Measurements from ENCODE around the gene TGFB2. TPM values are rescaled to one million over a fixed set of nuclear protein-coding genes. Genes with fewer than 3 reads are reported as not detected.

Gene TGFB2
- total RNA-seq, 2 experiments from 2014 or later, result not detected

DNA sequence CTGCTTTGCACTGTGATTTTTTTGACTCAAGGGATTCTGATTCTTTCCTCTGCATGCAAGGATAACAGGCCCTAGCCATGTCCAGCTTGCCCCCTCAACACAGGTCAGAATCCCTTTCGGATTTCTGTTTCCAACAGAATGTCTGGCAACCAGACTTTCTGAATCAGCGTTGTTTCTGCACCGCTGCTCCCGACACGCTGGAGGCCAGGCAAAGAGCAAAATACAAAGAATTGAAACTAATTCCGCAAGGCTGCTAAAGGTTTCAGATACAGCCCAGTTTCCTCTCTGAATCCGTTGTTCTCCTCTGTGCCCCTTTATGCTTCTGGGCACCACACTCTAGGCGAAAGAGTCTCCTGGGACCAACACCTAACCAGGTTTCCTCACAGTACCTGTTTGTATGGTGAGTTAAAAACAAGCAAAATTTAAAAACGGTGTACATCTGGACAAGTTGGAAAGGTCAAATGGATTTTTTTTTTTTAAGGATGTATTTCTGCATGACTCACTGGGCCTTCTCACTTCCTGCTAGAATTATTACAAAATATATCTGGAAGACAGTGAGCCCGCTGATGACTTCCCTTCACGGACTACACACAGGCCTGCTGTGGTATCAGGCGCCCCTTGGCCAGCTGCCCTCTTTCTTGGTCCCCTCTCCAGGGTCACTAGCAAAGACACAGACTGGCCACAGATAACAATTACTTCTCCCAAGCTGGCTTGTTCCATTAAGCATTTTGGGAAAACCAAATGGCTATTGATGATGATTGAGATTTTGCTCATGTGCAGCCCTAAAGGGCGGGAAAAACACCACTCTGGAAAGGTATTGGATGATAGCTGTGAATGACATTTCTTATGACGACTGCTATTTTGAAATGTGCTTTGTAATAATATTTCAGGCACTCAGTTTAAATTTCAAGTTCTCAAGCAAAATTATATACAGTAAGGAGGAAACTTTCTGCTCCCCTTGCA, 118.3 kb downstream of the TGFB2 start:
- H3K9me3 Mint-ChIP-seq (ENCODE audit: low read depth), result no peaks in the 10 kb centered on the region
- ATAC-seq (no peak), DNase-seq (no peak)
- no peaks in the 10 kb centered on the region for H3K36me3 Mint-ChIP-seq
- no peak overlapping the region for H3K4me3 Mint-ChIP-seq
- H3K27me3 Mint-ChIP-seq, result no peaks in the 10 kb centered on the region
- CTCF ChIA-PET, result no interaction called here
- no peaks in the 10 kb centered on the region for H3K4me1 Mint-ChIP-seq
- no peak overlapping the region for H3K27ac Mint-ChIP-seq

DNA sequence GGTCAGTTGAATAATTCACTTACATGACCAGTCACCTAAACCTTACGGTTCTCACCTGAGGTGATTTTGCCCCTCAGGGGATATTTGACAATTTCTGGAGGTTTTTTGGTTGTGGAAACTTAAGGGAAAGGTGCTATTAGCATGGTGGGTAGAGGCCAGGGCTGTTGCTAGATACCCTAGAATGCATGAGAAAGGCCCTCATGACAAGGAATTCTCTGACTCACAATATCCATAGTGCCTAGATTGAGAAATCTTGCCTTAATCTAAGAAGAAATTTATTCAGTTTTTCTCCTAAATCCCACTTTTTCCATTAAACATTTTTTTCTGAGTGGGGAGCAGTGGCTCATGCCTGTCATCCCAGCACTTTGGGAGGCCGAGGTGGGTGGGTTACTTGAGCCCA, 119.7 kb downstream of the TGFB2 start:
- no peak for DNase-seq
- H3K4me1 Mint-ChIP-seq, result no peaks in the 10 kb centered on the region
- H3K27ac Mint-ChIP-seq, result no peak overlapping the region
- H3K9me3 Mint-ChIP-seq (ENCODE audit: low read depth), result no peaks in the 10 kb centered on the region
- no peak overlapping the region for H3K4me3 Mint-ChIP-seq
- CTCF ChIA-PET, result no interaction called here
- no peaks in the 10 kb centered on the region for H3K27me3 Mint-ChIP-seq
- no peak for ATAC-seq
- no peaks in the 10 kb centered on the region for H3K36me3 Mint-ChIP-seq

DNA sequence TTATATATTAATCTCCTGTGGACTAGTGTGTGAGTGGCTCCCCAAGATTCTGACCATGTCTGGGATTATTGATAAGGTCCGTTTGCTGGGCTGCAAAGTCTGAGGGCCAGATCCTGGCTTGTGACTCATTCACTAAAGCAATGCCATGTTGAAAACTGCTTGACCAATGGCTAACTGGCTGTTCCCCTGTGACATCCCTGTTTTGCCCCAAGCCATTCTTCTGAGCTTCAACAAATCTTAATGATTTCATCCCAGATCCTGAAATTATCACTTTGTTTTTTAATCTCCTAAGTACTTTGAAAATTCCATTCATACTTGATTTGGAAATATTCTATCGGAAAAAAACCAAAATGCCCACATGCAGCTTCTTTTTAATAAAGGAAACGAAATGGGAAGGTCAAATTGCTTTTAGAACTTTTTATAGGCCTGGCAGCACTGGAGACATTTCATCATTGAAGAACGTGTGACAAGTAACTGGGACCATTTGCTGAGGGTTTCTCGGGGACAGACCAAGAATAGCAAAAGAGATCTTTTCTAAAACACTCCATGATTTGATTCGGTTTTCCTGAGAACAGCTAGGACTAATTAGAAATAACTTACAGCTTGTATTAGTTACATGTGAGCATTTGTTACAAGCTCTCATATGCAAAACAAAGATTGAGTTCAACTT, 121.3 kb downstream of the TGFB2 start:
- CTCF ChIA-PET, result no interaction called here

DNA sequence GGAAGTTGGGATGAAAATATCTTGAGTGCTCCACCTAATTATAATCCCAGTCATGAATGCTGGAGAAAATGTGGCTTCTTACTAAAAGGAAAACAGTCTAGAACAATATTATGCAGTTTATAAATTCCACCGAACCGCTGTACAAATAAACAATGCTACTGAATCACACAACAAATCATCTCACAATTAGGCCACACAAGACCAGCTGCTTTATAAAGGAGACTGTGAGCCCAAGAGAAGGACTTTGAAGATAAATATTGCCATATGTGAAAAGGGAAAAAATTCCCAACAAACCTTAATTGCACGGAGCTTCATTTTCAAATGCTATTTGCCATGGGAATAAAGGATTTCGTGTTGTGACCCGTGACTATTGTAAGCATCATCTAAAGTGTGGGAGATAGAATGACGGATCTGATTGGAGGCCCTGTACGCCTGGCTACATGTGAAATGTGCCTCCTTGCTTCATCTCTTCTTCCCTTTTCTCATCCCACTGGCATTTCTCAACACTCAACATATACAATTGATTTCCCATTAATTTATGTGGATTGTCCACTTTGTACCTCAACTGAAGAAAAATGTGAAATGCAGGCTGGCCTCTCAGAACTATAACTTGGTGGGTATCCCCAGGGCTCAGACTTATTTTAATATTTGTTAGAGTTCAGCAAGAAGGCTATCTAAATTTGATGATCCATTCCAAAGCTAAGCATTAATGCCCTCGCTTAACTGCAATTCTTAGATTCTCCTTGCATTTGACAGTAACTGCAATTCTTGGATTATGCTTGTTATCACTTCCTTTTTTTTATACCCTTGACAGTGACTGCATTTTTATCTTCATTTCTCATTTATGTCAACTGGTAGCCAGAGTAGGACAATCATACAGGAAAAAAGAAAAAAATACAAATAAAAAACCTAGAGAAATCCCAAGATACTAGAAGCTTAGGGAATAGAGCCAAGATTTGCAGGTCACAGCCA, 122.3 kb downstream of the TGFB2 start:
- no peaks in the 10 kb centered on the region for H3K9me3 Mint-ChIP-seq (ENCODE audit: low read depth)
- no peaks in the 10 kb centered on the region for H3K4me1 Mint-ChIP-seq
- no peaks in the 10 kb centered on the region for H3K36me3 Mint-ChIP-seq
- ATAC-seq (no peak), DNase-seq (no peak)
- H3K4me3 Mint-ChIP-seq, result no peak overlapping the region
- no peaks in the 10 kb centered on the region for H3K27me3 Mint-ChIP-seq
- CTCF ChIA-PET, result no interaction called here
- no peak overlapping the region for H3K27ac Mint-ChIP-seq

More for the DNA sequence above, 121.3 kb downstream of the TGFB2 start:
- no peaks in the 10 kb centered on the region for H3K27me3 Mint-ChIP-seq
- H3K4me3 Mint-ChIP-seq, result no peak overlapping the region
- H3K9me3 Mint-ChIP-seq (ENCODE audit: low read depth), result no peaks in the 10 kb centered on the region
- no peak for ATAC-seq
- no peak for DNase-seq
- no peaks in the 10 kb centered on the region for H3K4me1 Mint-ChIP-seq
- no peaks in the 10 kb centered on the region for H3K36me3 Mint-ChIP-seq
- no peak overlapping the region for H3K27ac Mint-ChIP-seq

DNA sequence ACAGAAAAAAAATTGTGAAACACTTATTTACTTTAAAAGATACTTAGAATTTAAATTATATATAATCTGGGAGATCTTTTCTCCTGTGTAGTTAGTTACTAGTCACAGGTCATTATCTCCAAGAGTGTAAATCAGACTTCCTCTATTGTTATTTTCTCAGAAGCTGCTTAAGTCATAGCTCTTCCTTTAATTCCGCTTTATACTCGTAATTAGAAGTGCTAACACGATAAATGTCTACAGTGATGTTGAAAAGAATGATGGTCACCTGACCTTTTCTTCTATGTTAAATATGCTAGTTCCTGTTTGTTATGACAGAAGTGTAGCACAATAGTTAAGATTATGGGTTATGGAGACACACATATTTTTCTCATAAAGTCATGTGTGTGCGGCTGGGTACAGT, 123.6 kb downstream of the TGFB2 start:
- CTCF ChIA-PET, result no interaction called here
- H3K36me3 Mint-ChIP-seq, result no peaks in the 10 kb centered on the region
- no peak for ATAC-seq

DNA sequence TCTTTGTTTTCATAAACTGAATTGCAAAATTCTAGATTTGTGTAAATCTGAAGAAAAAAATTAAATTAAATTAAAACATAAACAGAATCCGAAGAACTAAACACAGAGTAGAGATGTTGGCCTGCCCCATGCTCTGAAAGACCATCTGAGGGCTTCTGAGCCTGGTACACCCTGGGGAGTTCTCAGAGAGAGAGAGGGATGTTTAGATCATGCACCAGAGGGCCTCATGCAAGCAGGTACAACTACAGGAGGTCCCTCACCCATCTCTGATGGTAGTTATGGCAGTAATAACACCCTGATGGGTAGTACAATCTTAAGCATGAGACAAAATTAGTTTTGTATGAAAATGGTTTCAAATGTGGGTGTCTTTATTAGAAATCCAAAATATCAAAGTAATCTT, 127.7 kb downstream of the TGFB2 start:
- ATAC-seq (no peak), DNase-seq (no peak)
- H3K4me1 Mint-ChIP-seq, result peaks cover 2% of the 10 kb centered on the region
- no peaks in the 10 kb centered on the region for H3K9me3 Mint-ChIP-seq (ENCODE audit: low read depth)
- no peaks in the 10 kb centered on the region for H3K36me3 Mint-ChIP-seq
- no peak overlapping the region for H3K4me3 Mint-ChIP-seq
- no peak overlapping the region for H3K27ac Mint-ChIP-seq
- CTCF ChIA-PET, result no interaction called here
- H3K27me3 Mint-ChIP-seq, result peaks cover 9% of the 10 kb centered on the region

More for the DNA sequence above, 123.6 kb downstream of the TGFB2 start:
- Mint-ChIP-seq H3K4me1 (no peaks in the 10 kb centered on the region), H3K27ac (no peak overlapping the region), H3K9me3 (ENCODE audit: low read depth) (no peaks in the 10 kb centered on the region), H3K4me3 (no peak overlapping the region), H3K27me3 (peaks cover 6% of the 10 kb centered on the region)
- DNase-seq, result no peak

DNA sequence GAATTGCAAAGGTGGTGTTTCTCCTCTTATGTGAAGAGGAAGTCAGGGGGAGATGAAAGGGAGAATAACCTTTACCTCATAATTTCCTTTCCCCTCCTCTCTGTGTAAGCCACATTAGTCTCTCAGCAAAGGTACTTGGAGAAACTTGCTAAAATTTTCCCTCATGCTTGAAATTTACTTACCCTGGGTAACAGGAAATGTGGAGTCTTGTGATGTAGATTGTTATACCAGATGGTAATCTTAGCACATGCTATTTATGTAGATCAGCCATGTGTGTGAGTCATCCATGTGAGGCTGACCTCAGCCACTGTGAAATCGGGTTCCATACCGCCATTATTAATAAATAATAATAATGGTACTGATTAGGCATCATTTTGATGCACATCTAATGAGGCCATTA, 128.4 kb downstream of the TGFB2 start:
- Mint-ChIP-seq H3K27ac (no peak overlapping the region), H3K36me3 (no peaks in the 10 kb centered on the region), H3K9me3 (ENCODE audit: low read depth) (no peaks in the 10 kb centered on the region), H3K27me3 (peaks cover 9% of the 10 kb centered on the region), H3K4me1 (peaks cover 2% of the 10 kb centered on the region), H3K4me3 (no peak overlapping the region)
- ATAC-seq, result no peak
- CTCF ChIA-PET, result no interaction called here
- DNase-seq, result no peak

DNA sequence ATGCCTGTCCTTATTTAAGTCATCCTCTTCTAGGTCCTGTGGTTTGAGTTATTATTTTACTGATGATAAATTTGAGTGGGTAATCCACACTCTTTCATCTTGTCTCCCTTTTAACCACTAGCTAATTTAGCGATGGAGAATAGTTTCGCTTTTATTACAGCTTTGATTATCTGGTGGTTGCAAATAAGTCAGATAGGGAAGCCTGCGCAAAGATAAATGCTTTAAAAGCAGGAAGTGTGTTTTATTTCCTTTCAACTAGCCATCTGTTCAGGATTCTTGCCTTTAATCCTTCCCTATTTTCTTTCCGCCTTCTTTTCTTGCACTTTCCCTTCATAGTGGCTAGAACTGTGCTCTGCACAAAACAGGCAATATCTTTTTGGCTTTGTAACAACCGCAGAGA, 129.0 kb downstream of the TGFB2 start:
- H3K27ac Mint-ChIP-seq, result no peak overlapping the region

DNA sequence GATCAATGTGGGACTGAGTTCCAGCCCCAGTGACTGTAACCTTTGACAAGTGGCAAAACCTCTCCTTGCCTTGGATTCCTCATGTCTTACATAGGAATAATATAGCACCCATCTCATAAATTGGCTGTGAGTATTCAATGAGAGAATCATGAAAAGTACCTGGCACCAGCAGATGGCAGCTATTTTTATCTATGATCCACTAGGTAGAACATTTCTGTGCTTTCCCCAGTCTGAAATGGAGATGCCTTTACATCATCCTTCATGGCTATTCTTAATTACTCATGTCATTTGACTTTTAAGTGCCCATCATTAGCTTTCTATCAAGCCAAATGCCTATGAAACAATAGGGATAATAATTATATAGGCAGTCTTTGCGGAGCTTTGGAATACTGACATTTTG, 130.1 kb downstream of the TGFB2 start:
- Mint-ChIP-seq H3K4me1 (peaks cover 2% of the 10 kb centered on the region), H3K27me3 (peaks cover 9% of the 10 kb centered on the region), H3K4me3 (no peak overlapping the region), H3K36me3 (no peaks in the 10 kb centered on the region), H3K27ac (no peak overlapping the region), H3K9me3 (ENCODE audit: low read depth) (no peaks in the 10 kb centered on the region)
- CTCF ChIA-PET, result no interaction called here
- ATAC-seq (no peak), DNase-seq (no peak)

More for the DNA sequence above, 129.0 kb downstream of the TGFB2 start:
- CTCF ChIA-PET, result no interaction called here
- no peak overlapping the region for H3K4me3 Mint-ChIP-seq
- peaks cover 9% of the 10 kb centered on the region for H3K27me3 Mint-ChIP-seq
- no peak for ATAC-seq
- peaks cover 2% of the 10 kb centered on the region for H3K4me1 Mint-ChIP-seq
- H3K36me3 Mint-ChIP-seq, result no peaks in the 10 kb centered on the region
- no peaks in the 10 kb centered on the region for H3K9me3 Mint-ChIP-seq (ENCODE audit: low read depth)
- DNase-seq, result no peak

DNA sequence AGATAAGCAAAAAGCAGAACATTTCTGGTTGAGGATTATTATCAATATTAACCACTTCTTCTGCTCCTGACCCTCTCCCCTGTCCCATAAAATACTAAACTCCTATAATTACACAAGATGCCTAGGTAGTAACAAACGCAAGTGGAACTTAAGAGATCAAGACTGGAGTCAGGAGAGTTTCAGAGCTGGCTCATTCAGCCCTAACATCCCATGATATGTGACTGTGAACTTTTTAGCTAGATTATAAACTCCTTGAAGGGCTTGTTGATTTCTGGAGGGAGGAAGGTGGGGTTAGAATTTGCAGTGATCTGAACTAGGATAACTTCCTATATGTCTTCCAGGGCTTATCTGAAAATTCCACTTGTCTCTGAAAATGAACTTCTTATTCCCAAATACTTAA, 130.6 kb downstream of the TGFB2 start:
- ATAC-seq, result no peak
- Mint-ChIP-seq H3K27me3 (peaks cover 9% of the 10 kb centered on the region), H3K27ac (no peak overlapping the region), H3K36me3 (no peaks in the 10 kb centered on the region), H3K4me1 (peaks cover 2% of the 10 kb centered on the region), H3K9me3 (ENCODE audit: low read depth) (no peaks in the 10 kb centered on the region), H3K4me3 (no peak overlapping the region)
- no peak for DNase-seq
- CTCF ChIA-PET, result no interaction called here

DNA sequence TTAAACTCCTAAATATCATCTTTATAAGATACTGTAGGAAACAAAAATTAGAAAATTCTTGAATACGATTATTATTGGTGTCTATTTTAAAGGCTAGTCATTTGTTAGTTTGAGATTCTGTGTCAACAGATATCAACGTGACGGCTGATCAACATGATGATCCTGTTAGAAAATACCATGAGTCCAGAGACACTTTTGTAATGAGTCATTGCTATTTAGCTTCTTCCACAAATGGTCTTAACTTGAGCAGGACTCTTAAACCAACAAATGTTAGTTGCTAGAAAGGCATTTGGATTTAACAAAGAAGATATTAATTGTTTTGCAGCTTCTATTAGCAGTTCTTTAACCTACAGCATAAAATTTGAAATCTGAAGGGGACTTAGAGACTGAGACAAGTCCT, 131.2 kb downstream of the TGFB2 start:
- Mint-ChIP-seq H3K4me3 (no peak overlapping the region), H3K36me3 (no peaks in the 10 kb centered on the region), H3K9me3 (ENCODE audit: low read depth) (no peaks in the 10 kb centered on the region), H3K27ac (no peak overlapping the region), H3K4me1 (peaks cover 2% of the 10 kb centered on the region), H3K27me3 (peaks cover 9% of the 10 kb centered on the region)
- CTCF ChIA-PET, result no interaction called here
- DNase-seq (no peak), ATAC-seq (no peak)

DNA sequence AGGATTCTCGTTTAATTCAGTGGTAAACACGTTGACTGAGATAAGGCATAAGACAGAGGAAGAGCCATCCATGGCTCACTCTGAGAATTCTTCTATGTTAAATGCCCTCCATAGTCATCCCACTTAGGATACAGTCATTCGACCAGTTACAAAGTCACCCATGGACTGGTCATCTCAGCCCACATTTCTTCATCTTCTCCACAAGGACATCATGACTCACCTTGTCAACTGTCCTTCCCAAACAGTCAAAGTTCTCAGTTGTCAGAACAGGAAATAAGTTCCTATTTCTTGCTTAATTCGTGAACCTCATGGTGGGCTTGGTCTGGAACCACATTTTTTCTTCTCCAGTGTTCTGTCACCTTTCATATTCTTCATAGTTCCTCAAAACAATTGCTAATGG, 133.2 kb downstream of the TGFB2 start:
- DNase-seq (no peak), ATAC-seq (no peak)
- Mint-ChIP-seq H3K9me3 (ENCODE audit: low read depth) (no peaks in the 10 kb centered on the region), H3K4me1 (peaks cover 2% of the 10 kb centered on the region), H3K27ac (no peak overlapping the region), H3K36me3 (no peaks in the 10 kb centered on the region), H3K27me3 (peaks cover 6% of the 10 kb centered on the region), H3K4me3 (no peak overlapping the region)
- CTCF ChIA-PET, result no interaction called here

DNA sequence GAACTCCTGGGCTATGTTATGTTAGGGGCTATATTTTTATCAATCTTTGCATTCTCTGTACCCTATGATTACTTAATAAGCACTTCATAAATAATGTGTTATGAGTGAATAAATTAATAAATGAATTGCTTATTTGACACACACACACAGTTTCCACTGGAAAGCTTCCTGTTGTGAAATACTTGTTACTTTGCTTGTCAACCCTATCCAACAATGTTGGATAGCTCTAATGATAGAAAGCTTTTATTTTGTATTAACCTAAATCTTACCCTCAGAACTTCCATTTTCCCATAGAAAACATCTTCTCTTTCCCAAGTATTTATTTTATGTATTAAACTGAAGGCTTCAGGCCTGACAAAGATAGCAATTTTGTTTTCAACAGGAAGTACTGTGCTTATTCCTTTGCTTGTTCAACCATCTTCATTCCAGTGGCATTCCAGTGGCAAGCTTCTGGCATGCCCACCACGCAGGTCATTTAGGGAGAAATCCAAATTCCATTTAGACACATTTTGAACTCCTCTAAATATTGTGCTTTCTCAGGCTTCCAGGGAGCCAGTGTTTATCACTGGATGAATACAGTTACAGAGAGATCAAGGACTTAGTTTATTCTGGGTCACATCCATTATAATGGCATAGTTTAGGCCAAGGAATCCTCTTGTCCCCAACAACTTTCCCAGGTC, 134.4 kb downstream of the TGFB2 start:
- no peaks in the 10 kb centered on the region for H3K36me3 Mint-ChIP-seq
- peaks cover 3% of the 10 kb centered on the region for H3K27me3 Mint-ChIP-seq
- ATAC-seq, result no peak
- DNase-seq, result no peak
- CTCF ChIA-PET, result no interaction called here
- no peaks in the 10 kb centered on the region for H3K9me3 Mint-ChIP-seq (ENCODE audit: low read depth)
- no peak overlapping the region for H3K27ac Mint-ChIP-seq
- H3K4me1 Mint-ChIP-seq, result no peaks in the 10 kb centered on the region
- H3K4me3 Mint-ChIP-seq, result no peak overlapping the region

Data from activated CD8-positive, alpha-beta memory T cell treated with anti-CD3 and anti-CD28 coated beads, Interleukin-2, amount 10 ng/mL, durations not matched to agents 7 days and 5 days (primary cell).